ENCODE data around the gene FGD2. TPM values are rescaled to one million over a fixed set of nuclear protein-coding genes. Genes with fewer than 3 reads are reported as not detected.

Gene FGD2
- total RNA-seq, 1 donor from 2014 or later = under 0.01 TPM

DNA sequence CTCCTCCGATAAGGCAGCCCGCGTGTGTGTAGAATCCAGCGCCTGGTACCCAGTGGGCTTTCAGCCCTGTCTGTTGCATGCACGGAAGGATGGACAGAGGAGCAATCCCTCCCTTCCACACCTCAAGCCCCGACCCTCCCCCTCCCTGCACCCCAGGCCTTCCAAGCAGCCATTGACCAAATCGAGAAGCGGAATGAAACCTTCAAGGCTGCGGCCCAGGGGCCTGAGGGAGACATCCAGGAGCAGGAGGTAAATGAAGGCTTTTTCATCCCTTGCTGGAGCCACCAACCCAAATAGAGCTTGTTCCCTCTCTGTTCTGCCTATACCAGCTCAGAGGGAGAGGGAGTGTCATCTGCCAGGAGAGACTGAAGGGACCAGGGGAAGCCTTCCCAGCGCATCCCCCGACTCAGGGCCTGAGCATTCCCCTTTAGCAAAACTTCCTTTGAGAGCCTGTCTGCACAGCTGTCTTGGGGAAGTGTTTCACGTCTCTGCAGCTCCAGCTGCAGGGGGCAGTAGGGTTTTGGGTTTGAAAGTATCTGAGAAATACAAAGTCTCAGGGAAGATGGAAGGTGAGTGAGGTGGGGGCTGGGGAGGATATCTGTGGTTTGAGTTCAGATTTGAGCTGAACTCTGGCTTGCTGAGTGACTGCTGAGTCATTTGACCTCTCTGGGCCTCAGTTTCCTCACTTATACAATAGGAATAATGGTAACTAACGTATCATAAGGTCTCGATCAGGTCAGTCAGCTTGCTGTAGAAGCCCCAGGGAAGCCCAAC, 16.1 kb downstream of the FGD2 start:
- FAIRE-seq (no peak), DNase-seq (ENCODE audit: low read depth) (peak; percentile 63)
- Histone ChIP-seq H3K36me3 (ENCODE audit: control insufficient read depth, insufficient read depth, low read length) (no peaks in the 10 kb centered on the region), H3K4me3 (ENCODE audit: low read depth, low read length) (no peak overlapping the region), H3K27me3 (ENCODE audit: control insufficient read depth, insufficient read depth, low read length) (no peaks in the 10 kb centered on the region)
- TF ChIP-seq, protein P1, sequence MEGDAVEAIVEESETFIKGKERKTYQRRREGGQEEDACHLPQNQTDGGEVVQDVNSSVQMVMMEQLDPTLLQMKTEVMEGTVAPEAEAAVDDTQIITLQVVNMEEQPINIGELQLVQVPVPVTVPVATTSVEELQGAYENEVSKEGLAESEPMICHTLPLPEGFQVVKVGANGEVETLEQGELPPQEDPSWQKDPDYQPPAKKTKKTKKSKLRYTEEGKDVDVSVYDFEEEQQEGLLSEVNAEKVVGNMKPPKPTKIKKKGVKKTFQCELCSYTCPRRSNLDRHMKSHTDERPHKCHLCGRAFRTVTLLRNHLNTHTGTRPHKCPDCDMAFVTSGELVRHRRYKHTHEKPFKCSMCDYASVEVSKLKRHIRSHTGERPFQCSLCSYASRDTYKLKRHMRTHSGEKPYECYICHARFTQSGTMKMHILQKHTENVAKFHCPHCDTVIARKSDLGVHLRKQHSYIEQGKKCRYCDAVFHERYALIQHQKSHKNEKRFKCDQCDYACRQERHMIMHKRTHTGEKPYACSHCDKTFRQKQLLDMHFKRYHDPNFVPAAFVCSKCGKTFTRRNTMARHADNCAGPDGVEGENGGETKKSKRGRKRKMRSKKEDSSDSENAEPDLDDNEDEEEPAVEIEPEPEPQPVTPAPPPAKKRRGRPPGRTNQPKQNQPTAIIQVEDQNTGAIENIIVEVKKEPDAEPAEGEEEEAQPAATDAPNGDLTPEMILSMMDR (IDR thresholded peaks at IDR 0.05; ENCODE audit: insufficient read depth, low read length, severe bottlenecking) = peak; percentile 68

DNA sequence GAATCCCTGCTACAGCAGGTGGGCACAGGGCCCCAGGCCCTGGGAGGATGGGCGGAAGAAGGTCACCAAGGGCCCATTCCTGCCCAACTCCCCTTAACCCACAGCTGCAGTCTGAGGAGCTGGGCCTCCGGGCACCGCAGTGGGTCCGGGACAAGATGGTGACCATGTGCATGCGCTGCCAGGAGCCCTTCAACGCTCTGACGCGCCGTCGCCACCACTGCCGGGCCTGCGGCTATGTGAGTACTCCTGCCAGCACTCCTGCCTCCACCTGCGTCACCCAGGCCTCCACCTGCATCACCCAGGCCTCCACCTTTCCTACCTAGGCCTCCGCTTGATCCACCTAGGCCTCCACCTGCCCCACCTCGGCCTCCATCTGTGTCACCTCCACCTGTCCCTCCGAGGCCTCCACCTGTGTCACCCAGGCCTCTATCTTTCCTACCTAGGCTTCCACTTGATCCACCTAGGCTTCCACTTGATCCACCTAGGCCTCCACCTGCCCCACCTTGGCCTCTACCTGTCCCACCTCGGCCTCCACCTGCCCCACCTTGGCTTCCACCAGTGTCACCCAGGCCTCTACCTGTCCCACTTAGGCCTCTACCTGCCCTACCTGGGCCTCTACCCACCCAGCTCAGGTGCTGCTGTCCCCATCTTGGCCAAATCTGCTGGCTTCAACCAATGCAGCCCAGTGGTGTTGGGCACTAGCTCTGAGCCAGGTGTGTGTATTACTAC, 16.8 kb downstream of the FGD2 start:
- no peak for FAIRE-seq
- Histone ChIP-seq H3K36me3 (ENCODE audit: control insufficient read depth, insufficient read depth, low read length) (no peaks in the 10 kb centered on the region), H3K4me3 (ENCODE audit: low read depth, low read length) (no peak overlapping the region), H3K27me3 (ENCODE audit: control insufficient read depth, insufficient read depth, low read length) (no peaks in the 10 kb centered on the region)
- no peak for DNase-seq (ENCODE audit: low read depth)
- TF ChIP-seq, protein P1 (IDR thresholded peaks at IDR 0.05; ENCODE audit: insufficient read depth, low read length, severe bottlenecking) = no peak

DNA sequence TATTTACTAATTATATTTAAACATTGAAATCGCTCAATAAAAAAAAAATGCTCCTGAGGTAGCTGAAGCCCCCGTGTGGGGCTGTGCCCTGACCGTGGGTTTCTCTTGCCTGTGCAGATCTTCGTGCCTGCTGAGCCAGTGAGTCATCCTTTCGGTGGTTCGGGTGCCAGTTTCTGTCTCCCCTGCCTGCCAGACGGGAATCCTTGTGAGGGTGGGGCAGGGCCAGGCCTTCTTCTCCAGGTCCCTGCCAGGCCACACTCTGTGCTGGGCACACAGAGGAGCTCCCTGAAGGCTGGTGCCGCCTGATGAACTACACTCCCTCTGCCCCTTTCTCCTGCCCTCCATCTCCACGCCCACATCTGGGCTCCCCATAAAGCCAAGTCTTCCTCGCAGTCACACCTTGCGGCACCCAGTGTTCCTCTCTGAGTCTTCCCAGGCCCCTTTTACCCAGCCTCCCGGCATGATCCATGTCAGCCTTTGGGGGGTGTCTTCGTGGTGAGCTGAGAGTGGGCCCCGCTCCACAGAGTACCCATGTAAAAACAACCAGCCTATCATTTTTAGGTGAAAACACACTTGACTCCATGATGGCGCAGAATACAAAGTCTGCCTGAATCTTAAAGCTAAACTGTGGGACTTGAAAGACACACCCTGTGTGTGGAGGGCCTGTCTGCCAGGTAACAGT, 19.3 kb downstream of the FGD2 start:
- Histone ChIP-seq H3K27me3 (ENCODE audit: control insufficient read depth, insufficient read depth, low read length) (no peaks in the 10 kb centered on the region), H3K4me3 (ENCODE audit: low read depth, low read length) (no peak overlapping the region), H3K36me3 (ENCODE audit: control insufficient read depth, insufficient read depth, low read length) (no peaks in the 10 kb centered on the region)
- FAIRE-seq (no peak), DNase-seq (ENCODE audit: low read depth) (peak; percentile 95)
- TF ChIP-seq, protein P1 (IDR thresholded peaks at IDR 0.05; ENCODE audit: insufficient read depth, low read length, severe bottlenecking) = no peak

DNA sequence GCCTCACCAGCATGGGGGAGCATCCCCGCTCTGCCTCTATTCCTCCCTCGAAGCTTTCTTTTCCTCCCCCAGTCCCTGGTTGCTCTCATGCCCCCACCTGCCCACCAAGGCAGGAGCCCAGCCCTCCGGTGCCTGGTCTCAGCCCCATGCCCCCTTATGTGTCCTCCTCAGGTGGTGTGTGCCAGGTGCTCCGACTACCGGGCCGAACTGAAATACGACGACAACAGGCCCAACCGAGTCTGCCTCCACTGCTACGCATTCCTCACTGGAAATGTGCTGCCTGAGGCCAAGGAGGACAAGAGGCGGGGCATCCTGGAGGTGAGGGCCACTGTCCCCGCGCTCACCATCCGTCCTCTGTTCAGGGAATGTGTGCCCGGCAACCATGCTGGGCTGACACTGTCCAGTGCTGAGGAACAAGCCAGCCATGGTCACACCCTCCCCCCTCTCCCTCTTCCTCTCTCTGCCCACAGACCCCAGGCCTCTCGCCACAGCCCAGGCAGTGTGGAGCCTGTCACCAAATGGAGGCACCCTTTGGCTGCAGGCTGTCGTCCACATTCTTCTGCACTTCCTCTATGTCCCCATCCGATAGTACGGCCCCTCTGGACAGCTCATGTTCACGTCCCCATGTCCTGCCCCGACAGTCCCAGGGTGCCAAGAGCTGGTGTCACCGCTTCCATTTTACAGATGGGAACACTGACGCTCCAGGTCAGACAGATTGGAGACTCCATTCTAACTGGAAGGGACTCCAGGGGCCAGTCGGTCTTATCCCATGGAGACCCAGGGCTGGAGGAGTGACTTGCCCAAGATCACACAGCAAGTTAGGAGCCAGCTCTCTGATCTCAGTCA, 20.4 kb downstream of the FGD2 start:
- TF ChIP-seq, protein P1 (IDR thresholded peaks at IDR 0.05; ENCODE audit: insufficient read depth, low read length, severe bottlenecking) = no peak
- Histone ChIP-seq H3K36me3 (ENCODE audit: control insufficient read depth, insufficient read depth, low read length) (no peaks in the 10 kb centered on the region), H3K27me3 (ENCODE audit: control insufficient read depth, insufficient read depth, low read length) (no peaks in the 10 kb centered on the region), H3K4me3 (ENCODE audit: low read depth, low read length) (no peak overlapping the region)
- FAIRE-seq (no peak), DNase-seq (ENCODE audit: low read depth) (no peak)

DNA sequence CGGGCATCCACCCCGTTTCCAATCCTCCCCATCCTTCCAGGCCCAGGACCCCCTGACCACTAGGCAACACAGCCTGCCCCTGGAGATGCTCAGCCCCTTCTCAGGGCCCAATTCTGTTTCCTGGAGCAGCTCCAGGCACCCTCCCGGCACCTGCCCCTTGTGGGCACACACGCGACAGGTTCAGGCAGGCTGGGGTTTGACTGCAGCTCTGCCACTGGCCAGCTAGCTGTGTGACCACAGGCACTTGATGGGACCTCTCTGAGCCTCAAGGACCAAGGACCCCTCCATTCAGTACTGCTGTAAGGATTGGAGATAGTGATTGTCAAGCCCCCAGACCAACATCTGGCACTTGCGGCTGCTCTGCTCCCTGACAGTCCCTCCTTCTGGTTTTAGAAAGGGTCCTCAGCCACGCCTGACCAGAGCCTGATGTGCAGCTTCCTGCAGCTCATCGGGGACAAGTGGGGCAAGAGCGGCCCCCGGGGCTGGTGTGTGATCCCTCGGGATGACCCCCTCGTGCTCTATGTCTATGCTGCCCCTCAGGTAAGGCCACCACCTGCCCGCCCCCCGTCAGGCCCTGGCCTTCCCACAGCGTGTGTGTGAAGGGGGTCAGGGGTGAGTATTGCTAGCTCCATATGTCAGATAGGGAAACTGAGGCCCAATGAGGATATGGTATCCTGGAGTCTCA, 21.7 kb downstream of the FGD2 start:
- no peak for FAIRE-seq
- TF ChIP-seq, protein P1 (IDR thresholded peaks at IDR 0.05; ENCODE audit: insufficient read depth, low read length, severe bottlenecking) = no peak
- no peak overlapping the region for H3K4me3 ChIP-seq (ENCODE audit: low read depth, low read length)
- no peaks in the 10 kb centered on the region for H3K27me3 ChIP-seq (ENCODE audit: control insufficient read depth, insufficient read depth, low read length)
- no peak for DNase-seq (ENCODE audit: low read depth)
- no peaks in the 10 kb centered on the region for H3K36me3 ChIP-seq (ENCODE audit: control insufficient read depth, insufficient read depth, low read length)

Data from bronchial epithelial cell (primary cell).